HL-60 (cell line): ENCODE data around the gene CFAP43.

Experiments used
- CTCF ChIP-seq: IDR thresholded peaks from one replicate; pipeline ENCODE4 v1.5.1; 2011; ENCODE audit warnings: low read length, control low read depth, inconsistent platforms; ENCODE audit not compliant: insufficient read depth
- GABPA ChIP-seq: IDR thresholded peaks from 2 replicates; pipeline ENCODE4 v1.6.1; 2012; ENCODE audit warnings: low read depth
- POLR2AphosphoS5 ChIP-seq: IDR thresholded peaks from 2 replicates; pipeline ENCODE4 v1.6.1; 2012; ENCODE audit warnings: low read depth
- TF ChIP-seq, protein P1 (sequence below): IDR thresholded peaks from 2 replicates; pipeline ENCODE4 v1.6.1; 2012; ENCODE audit warnings: low read depth; ENCODE audit not compliant: insufficient replicate concordance

DNA sequence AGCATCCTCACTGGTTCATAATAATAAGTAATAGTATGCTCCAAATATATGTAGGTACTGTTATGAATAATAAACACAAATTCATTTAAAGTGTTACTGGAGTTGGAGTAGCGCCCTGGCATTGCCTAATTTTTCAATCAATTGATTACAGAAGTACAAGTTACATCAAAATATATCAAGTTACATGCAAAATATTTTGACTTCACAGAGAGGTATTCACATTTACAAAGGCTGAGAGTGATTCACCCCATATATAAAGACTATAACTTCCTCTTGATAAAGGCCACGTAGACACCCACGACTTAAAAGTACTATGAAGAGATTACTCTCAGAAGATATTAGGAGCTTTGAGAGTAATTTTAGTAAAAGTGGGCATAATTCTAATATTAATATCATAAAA is 132.9 kb downstream of the CFAP43 start:
- TF ChIP-seq CTCF (no peak), POLR2AphosphoS5 (no peak), GABPA (no peak)
- TF ChIP-seq, protein P1, sequence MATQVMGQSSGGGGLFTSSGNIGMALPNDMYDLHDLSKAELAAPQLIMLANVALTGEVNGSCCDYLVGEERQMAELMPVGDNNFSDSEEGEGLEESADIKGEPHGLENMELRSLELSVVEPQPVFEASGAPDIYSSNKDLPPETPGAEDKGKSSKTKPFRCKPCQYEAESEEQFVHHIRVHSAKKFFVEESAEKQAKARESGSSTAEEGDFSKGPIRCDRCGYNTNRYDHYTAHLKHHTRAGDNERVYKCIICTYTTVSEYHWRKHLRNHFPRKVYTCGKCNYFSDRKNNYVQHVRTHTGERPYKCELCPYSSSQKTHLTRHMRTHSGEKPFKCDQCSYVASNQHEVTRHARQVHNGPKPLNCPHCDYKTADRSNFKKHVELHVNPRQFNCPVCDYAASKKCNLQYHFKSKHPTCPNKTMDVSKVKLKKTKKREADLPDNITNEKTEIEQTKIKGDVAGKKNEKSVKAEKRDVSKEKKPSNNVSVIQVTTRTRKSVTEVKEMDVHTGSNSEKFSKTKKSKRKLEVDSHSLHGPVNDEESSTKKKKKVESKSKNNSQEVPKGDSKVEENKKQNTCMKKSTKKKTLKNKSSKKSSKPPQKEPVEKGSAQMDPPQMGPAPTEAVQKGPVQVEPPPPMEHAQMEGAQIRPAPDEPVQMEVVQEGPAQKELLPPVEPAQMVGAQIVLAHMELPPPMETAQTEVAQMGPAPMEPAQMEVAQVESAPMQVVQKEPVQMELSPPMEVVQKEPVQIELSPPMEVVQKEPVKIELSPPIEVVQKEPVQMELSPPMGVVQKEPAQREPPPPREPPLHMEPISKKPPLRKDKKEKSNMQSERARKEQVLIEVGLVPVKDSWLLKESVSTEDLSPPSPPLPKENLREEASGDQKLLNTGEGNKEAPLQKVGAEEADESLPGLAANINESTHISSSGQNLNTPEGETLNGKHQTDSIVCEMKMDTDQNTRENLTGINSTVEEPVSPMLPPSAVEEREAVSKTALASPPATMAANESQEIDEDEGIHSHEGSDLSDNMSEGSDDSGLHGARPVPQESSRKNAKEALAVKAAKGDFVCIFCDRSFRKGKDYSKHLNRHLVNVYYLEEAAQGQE, result no peak
